ENCODE measurements around the gene B4GALT6.

Gene B4GALT6

GRCh38 chr18:31686986-31687928 is 2.9 kb upstream of the B4GALT6 start:
- DNase-seq: no peak

DNA sequence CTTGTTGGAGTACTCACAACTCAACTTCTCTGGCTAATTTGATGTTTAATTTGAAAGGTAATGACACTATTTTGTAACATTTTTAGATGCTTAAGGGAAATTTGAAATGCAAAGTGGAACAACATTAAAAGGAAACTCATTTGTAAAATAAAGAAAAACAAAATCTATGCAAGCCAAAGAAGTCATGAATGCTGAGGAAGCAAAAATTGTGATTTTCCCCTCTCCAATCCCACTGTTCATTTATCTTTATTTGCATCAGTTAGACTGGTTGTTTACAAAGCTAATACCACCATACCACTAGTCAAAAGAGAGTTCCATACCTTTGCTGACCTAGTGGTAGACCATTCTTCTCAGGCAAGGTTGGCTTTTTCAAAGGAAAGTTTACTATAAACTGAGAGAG is 2.2 kb upstream of the B4GALT6 start:
- no peak for DNase-seq

DNA sequence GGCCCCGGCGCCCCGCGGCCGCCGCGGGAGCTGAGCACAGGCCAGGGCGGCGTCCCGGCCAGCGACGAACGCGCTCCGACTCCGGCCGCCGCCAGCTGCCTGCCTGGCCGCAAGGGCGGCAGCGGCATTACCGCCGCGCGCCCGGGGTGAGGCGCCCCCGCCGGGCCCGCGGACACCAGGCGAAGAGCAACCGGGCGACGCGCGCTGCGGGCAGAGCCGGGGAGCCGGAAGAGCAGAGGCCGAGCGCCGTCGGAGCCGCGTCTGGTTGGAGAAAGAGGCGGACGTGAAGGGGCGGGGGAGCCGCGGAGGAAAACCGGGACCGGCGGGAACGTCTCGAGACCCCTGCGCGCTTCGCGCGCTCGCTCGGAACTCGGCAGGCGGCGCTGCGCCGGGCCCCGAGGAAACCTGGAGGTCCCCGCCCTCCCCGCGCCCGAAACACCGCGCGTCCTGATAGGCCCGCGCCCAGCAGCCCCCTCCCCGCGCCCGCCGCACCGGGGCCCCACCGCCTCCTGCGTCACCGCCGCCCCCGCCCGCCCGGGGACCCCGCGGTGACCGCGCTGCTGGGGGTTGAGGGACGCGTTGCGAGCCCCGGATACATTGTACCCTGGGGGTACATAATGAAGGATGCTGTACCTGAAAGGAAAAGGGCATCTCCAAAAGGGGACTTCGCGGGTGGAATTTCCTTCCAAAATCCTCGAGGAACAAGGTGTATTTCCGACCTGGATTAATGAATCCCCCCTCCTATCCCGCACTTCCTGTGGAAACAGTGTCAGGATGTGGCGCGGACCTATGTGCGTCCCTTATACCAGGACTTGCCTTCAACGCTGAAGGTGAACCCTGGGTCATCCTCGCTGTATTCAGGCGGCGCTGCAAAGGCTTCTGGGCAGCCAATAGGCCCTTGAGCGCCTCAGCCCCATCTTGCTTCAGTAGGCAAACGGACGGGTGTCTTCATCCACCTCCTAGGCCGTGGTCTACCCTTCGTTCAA is 1.0 kb upstream of the B4GALT6 start:
- no peak for DNase-seq

DNA sequence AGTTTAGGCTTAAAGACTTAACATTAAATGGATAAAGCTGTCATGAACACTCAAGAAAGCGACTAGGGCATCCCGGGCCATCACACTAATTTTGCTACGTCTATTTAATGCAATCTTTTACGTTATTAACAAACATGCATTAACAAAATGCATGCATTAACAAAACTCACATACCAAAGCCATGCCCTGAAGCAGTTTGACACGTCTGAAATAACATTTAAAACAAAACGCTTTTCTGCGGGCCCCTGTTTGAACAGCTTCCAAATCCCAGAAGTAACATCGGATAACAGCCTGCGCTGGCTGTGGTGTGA is 458 bp downstream of the B4GALT6 start:
- DNase-seq: no peak

GRCh38 chr18:31683106-31683505 is 1.3 kb downstream of the B4GALT6 start:
- no peak for DNase-seq

DNA sequence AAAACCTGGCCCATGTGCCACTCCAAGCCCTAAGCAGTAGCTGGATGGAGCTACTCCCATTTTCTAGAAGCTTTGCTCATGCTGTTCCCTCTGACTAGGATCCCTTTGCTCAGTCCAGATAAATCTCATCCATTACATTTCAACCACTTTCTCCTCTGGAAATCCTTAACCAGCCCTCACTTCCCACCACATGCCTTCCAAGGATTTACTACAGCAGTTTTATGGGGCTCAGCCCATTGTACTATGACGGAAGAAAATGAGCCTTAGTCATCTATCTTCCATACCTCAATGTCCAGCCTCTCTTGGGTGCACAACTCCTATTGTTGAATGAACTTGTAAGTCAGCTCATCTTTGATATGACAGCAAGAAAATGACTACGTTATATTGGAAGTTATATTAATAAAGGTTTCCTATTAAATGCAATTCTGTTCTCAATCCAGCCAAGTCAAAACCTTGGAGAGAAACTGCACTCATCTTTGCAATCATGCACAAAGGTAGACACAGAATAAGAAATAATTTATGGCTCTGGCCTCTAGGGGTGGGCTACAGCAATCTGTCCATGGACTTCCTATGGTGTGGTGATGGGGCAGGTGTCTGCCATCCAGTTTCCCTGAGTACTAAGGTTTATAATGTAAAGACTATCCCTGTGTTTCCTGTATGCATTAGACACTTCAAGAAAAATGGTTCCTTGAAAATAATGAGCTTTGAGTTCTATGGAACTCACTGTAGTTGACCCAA is 3.4 kb downstream of the B4GALT6 start:
- no peak for DNase-seq

DNA sequence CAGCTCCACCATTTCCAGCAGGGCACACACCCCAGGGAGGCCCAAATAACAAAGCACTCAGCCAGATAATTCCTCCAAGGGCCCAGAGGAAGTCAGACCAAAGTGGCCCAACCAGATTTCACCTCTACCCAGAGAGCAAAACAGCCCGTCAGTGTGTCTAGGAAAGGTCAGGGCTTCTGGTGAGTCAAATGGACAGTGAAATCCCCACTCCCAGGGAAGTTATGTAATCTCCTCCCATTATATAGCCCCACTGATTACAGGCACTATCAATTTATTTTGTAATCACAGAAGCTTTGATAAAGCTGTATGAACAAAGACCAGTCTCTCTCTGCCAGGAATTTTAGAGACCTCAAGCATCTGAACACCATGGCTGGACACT is 4.0 kb downstream of the B4GALT6 start:
- DNase-seq: no peak

GRCh38 chr18:31679791-31680432 is 4.5 kb downstream of the B4GALT6 start:
- DNase-seq: no peak

- no peak for DNase-seq
Observed at GRCh38 chr18:31679133-31679742, 5.1 kb downstream of the B4GALT6 start.

DNA sequence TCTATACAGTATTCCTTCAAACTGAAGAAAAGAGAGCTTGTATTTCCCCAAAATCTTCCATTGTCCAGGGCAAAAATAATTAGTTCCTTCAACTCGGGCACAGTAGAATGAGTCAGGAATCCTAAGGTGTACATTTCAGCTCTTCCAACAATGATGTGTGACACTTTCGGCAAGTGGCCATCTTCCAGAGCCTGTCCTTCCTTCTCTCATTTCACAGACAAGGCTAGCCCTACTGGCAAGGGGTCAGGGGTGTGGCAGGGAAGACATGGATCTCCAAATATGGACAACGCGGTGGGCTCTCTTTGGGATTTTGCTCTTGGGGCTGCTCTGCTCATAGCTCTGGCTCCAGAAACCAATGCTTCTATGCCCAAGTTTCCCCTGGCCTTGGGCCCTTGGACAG is 6.0 kb downstream of the B4GALT6 start:
- DNase-seq: no peak

GRCh38 chr18:31677592-31677991 is 6.8 kb downstream of the B4GALT6 start:
- no peak for DNase-seq

- DNase-seq: no peak
Observed at GRCh38 chr18:31675404-31675803, 9.0 kb downstream of the B4GALT6 start.

DNA sequence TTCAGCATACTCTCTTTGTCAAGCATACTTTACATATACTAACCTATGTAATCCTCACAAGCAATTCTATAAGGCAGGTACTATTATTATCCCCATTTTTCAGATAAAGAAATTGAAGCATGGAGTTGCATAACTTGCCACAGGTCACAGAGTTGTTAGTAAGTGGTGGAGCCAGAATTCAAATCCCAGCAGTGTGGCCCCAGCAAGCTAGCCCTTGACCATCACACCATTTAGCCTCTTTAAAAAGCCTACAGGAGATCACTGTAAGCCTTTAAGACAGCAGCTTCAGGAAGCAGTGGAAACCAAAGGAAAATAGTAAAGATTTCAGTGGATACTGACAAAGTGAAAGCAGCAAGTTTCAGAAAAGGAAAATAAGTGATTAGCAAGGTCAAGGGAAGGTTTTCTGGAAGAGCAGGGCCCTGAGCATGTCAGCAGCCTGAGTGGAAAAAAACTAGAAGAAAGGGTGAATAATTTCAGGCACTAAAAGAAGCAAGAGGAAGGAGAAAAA is 11.7 kb downstream of the B4GALT6 start:
- no peak for DNase-seq

DNA sequence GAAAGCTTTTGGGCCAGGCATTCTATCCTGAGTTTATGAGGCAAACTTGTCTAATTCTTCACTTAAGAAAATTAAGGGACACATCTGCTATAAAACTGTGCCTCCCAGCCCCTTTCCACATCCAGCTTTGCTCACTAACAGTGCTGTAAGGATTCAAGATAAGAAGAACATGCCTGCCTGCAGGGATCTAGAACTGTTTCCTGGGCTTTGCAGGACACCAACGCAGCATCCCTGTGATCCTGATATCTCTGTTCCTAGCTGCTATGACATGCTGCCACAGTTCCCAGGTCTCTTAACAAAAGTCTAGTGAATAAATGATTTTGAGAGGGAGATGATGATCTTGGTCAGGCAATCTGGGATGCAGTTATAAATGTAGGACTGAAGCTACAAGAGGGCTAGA is 12.4 kb downstream of the B4GALT6 start:
- no peak for DNase-seq

DNA sequence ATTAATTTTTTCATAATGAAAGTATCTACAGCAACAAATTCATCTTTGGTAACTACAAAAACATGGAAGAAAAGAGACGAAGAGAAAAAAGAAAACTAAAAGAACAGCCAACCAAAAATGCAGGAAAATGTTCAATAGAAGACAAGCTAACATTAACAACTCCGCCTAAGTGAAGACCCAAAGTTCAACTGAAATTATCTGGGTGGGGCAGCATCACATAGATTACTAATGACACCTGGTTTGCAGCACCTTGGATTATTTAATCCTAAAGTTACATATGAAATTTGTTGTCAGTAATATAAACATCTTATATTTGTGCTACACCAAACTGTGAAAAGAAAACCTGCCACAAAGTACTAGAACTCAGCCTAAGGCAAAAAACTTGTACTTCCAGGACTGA is 14.8 kb downstream of the B4GALT6 start:
- DNase-seq: no peak

GRCh38 chr18:31667185-31667584 is 17.2 kb downstream of the B4GALT6 start:
- DNase-seq: no peak

- DNase-seq: no peak
Observed at GRCh38 chr18:31666055-31666454, 18.3 kb downstream of the B4GALT6 start.

DNA sequence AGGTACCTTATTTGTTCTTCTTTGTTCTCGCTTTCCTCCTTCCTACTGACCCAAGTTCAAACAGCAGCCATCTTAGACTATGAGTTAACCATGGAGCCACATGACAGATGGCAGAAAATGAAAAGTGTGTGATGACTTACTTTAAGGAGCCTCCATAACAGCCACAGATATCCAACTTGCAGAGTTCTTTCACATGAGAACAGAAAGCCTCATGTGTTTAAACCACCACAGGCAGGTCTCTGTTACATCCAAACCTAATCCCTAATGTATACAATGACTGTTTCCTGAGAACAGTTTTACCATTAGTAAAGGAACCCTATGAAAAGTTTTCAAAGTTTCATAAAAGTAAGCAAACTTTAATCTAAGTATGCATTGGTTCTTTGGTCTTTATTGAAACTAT is 20.3 kb downstream of the B4GALT6 start:
- DNase-seq: no peak

DNA sequence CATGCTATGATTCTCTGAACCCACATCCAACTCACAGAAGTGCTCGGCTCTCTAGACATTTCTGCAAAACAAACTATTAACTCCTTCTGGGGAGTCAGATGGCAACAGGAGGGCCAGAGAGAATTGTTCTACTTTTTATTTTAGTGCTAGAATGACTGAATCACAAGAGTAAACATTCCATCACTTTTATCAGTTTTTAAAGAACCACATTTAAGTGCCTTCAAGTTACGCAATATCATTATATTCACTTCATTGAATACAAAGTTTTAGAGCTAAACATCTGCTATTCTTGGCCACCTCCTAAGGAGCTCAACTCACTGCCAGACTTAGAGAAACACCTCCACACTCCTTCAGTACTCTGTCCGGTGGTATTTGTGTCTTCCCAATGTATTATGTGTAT is 22.4 kb downstream of the B4GALT6 start:
- no peak for DNase-seq

DNA sequence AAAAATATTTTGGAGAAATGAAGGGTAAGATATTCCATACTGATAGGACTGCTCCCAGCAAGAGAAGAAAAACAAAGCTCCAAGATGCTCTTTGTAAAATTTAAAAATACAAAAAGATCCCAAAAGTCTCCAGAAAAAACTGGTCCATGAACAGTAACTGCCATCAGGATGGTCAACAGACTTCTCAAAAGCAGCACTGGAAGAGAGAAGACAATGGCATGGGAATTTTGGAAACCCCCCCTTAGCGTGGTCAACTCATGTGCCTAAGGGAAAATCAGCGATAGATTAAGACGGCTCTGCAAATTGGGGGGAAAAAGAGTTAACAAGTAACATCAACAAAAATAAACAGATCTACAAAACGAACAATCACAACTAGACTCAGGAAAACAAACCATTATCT is 23.6 kb downstream of the B4GALT6 start:
- no peak for DNase-seq

DNA sequence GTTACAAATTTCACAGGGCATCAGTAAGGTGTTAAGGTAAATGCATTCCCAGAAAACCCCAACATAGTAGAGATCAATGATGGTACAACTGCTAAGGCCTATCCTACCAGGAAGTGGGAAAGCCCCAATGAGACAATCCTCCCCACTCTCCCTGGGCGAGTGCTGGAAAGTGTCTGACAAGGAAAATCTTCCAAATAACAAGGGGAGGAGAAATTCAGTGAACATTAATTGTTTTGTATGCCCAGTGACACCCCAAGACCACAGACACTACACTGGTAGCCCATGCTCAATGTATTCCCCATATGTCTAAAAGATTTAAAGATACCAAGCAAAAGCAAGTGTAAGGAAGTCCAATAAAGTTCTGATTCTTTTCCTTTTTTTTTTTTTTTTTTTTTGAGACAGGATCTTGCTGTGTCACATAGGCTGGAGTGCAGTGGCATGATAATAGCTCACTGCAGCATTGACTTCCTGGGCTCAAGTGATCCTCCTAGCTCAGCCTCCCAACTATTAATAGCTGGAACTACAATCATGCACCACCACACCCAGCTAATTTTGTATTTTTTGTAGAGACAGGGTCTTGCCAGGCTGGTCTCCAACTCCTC is 24.7 kb downstream of the B4GALT6 start:
- DNase-seq: no peak
